ENCODE measurements around the gene HIRA. TPM values are rescaled to one million over a fixed set of nuclear protein-coding genes. Genes with fewer than 3 reads are reported as not detected.
"Not testable (repeated sequence)": the region's sequence is repeated elsewhere in the genome, so short reads cannot be mapped to it uniquely, and the experiment has no call there.

HIRA gene
- total RNA-seq, 1 experiment from 2014 or later = 23.8 TPM

- intact Hi-C loops (cut with micrococcal nuclease; ENCODE audit: unreplicated experiment) = no loop called here
- in situ Hi-C loops (cut with HindIII; ENCODE audit: low pct_unique_long_range_greater_than_20kb, low sequenced_read_pairs) = no loop called here
Observed at GRCh38 chr22:19368876-19369275, 62.7 kb downstream of the HIRA start.

GRCh38 chr22:19367763-19368367, 63.7 kb downstream of the HIRA start:
- CTCF ChIA-PET = no interaction called here
- in situ Hi-C loops (cut with HindIII; ENCODE audit: low pct_unique_long_range_greater_than_20kb, low sequenced_read_pairs) = no loop called here
- TF ChIP-seq TCF7L2 (IDR thresholded peaks at IDR 0.05; ENCODE audit: low read depth, low read length) (no peak), CTCF (IDR thresholded peaks at IDR 0.05) (no peak), REST (IDR thresholded peaks at IDR 0.05; ENCODE audit: insufficient read depth in 1 of 2, low read depth in 2 of 2, low read length in 1 of 2) (no peak), SIN3A (IDR thresholded peaks at IDR 0.05; ENCODE audit: borderline replicate concordance, insufficient read depth, low read depth, low read length) (no peak), POLR2AphosphoS5 (IDR thresholded peaks at IDR 0.05; ENCODE audit: low read depth, low read length) (no peak)
- BruUV-seq (replicated peaks) = no TSS peak
- POLR2A ChIA-PET = no interaction called here
- no peak overlapping the region for H3K4me3 ChIP-seq (ENCODE audit: low read depth in 2 of 2, low read length in 2 of 2)
- no peak overlapping the region for H3K27ac ChIP-seq (ENCODE audit: low read length)
- no peak for DNase-seq (ENCODE audit: low read depth, low spot score)
- H3K27me3 ChIP-seq (ENCODE audit: control insufficient read depth, insufficient read depth, low read length) = no peaks in the 10 kb centered on the region
- no peak for ATAC-seq
- no peaks in the 10 kb centered on the region for H3K9me3 ChIP-seq (ENCODE audit: control insufficient read depth, insufficient read depth, low read depth, low read length)
- no peaks in the 10 kb centered on the region for H3K4me1 ChIP-seq (ENCODE audit: control insufficient read depth, insufficient read depth, low read length)
- peaks cover 4% of the 10 kb centered on the region for H3K36me3 ChIP-seq (ENCODE audit: control insufficient read depth, insufficient read depth, low read length)
- intact Hi-C loops (cut with micrococcal nuclease; ENCODE audit: unreplicated experiment) = no loop called here

More at GRCh38 chr22:19368876-19369275, 62.7 kb downstream of the HIRA start:
- DNase-seq (ENCODE audit: low read depth, low spot score) (no peak), ATAC-seq (no peak)
- TF ChIP-seq REST (IDR thresholded peaks at IDR 0.05; ENCODE audit: insufficient read depth in 1 of 2, low read depth in 2 of 2, low read length in 1 of 2) (no peak), SIN3A (IDR thresholded peaks at IDR 0.05; ENCODE audit: borderline replicate concordance, insufficient read depth, low read depth, low read length) (no peak), POLR2AphosphoS5 (IDR thresholded peaks at IDR 0.05; ENCODE audit: low read depth, low read length) (no peak), CTCF (IDR thresholded peaks at IDR 0.05) (no peak), TCF7L2 (IDR thresholded peaks at IDR 0.05; ENCODE audit: low read depth, low read length) (no peak)
- CTCF ChIA-PET = no interaction called here
- no peak overlapping the region for H3K4me3 ChIP-seq (ENCODE audit: low read depth in 2 of 2, low read length in 2 of 2)
- no peaks in the 10 kb centered on the region for H3K27me3 ChIP-seq (ENCODE audit: control insufficient read depth, insufficient read depth, low read length)
- peaks cover 4% of the 10 kb centered on the region for H3K36me3 ChIP-seq (ENCODE audit: control insufficient read depth, insufficient read depth, low read length)
- H3K27ac ChIP-seq (ENCODE audit: low read length) = no peak overlapping the region
- no peaks in the 10 kb centered on the region for H3K4me1 ChIP-seq (ENCODE audit: control insufficient read depth, insufficient read depth, low read length)
- POLR2A ChIA-PET = no interaction called here
- no peaks in the 10 kb centered on the region for H3K9me3 ChIP-seq (ENCODE audit: control insufficient read depth, insufficient read depth, low read depth, low read length)
- no TSS peak for BruUV-seq (replicated peaks)

GRCh38 chr22:19363541-19363940, 68.0 kb downstream of the HIRA start:
- CTCF ChIA-PET; ATAC-seq; in situ Hi-C loops (cut with HindIII; ENCODE audit: low pct_unique_long_range_greater_than_20kb, low sequenced_read_pairs); H3K9me3 ChIP-seq (ENCODE audit: control insufficient read depth, insufficient read depth, low read depth, low read length); H3K27me3 ChIP-seq (ENCODE audit: control insufficient read depth, insufficient read depth, low read length); intact Hi-C loops (cut with micrococcal nuclease; ENCODE audit: unreplicated experiment); DNase-seq (ENCODE audit: low read depth, low spot score); H3K4me3 ChIP-seq (ENCODE audit: low read depth in 2 of 2, low read length in 2 of 2); BruUV-seq (replicated peaks); H3K27ac ChIP-seq (ENCODE audit: low read length); H3K36me3 ChIP-seq (ENCODE audit: control insufficient read depth, insufficient read depth, low read length); H3K4me1 ChIP-seq (ENCODE audit: control insufficient read depth, insufficient read depth, low read length); POLR2A ChIA-PET: not testable (repeated sequence)
